CD4-positive, alpha-beta T cell (primary cell): ENCODE measurements around the gene CCDC85A. TPM values are rescaled to one million over a fixed set of nuclear protein-coding genes. Genes with fewer than 3 reads are reported as not detected.

Experiments
- ATAC-seq: fragments of 200-7000 bp; cut with Tn5 transposase; one replicate; pipeline ENCODE4 v1.10.0; 2022; ENCODE audit warnings: mild to moderate bottlenecking; ENCODE audit not compliant: poor library complexity
- CTCF ChIA-PET: fragments of 350-600 bp; sonication (Branson Sonifier 250); formaldehyde crosslinking; loops from one replicate; lab custom pipeline; 2021; ENCODE audit warnings: antibody characterized with exemption, inconsistent platforms; lab: Charles Lee
- POLR2A ChIA-PET: fragments of 350-600 bp; sonication (Branson Sonifier 250); formaldehyde crosslinking; loops from one replicate; lab custom pipeline; 2021; ENCODE audit warnings: antibody characterized with exemption, inconsistent platforms; lab: Charles Lee
- DNase-seq, 14 experiments: peaks; one replicate each; pipeline ENCODE4 v3.0.0-alpha.2; 2013 to 2020; ENCODE audit warnings: mixed read lengths in 2 of 14
- H3K27ac ChIP-seq, 2 donors: one replicate each; pipeline versions ENCODE4 v1.5.1 to v1.7.0; 2013; ENCODE audit warnings: low read length in 2 of 2, low read depth in 1 of 2, mild to moderate bottlenecking in 1 of 2
- H3K27me3 ChIP-seq, 2 experiments: 1 replicate in 1 of 2; 2 replicates in 1 of 2; pipeline versions ENCODE4 v1.6.1 to v1.7.0; 2013; ENCODE audit warnings: low read length in 2 of 2, control low read depth in 1 of 2, mild to moderate bottlenecking in 1 of 2, moderate library complexity in 1 of 2; ENCODE audit not compliant: insufficient read depth in 2 of 2, control insufficient read depth in 1 of 2
- H3K36me3 ChIP-seq: one replicate; pipeline ENCODE4 v1.6.1; 2013; ENCODE audit warnings: low read length, control low read depth; ENCODE audit not compliant: insufficient read depth
- H3K4me1 ChIP-seq: one replicate; pipeline ENCODE4 v1.6.1; 2013; ENCODE audit warnings: low read length, control low read depth; ENCODE audit not compliant: insufficient read depth
- H3K4me3 ChIP-seq: one replicate; pipeline ENCODE4 v1.5.1; 2013; ENCODE audit warnings: mild to moderate bottlenecking, low read length, moderate library complexity
- H3K9me3 ChIP-seq, 2 experiments: 1 replicate in 1 of 2; 2 replicates in 1 of 2; pipeline versions ENCODE4 v1.6.1 to v1.7.0; 2013; ENCODE audit warnings: low read length in 2 of 2, mild to moderate bottlenecking in 2 of 2, control low read depth in 1 of 2, moderate library complexity in 1 of 2; ENCODE audit not compliant: control insufficient read depth in 1 of 2, insufficient read depth in 1 of 2
- H3K27ac Mint-ChIP-seq: one replicate; pipeline ENCODE4 v1.8.0; 2020; ENCODE audit warnings: mixed read lengths
- H3K27me3 Mint-ChIP-seq: one replicate; pipeline ENCODE4 v1.8.0; 2021; ENCODE audit warnings: mixed read lengths
- H3K36me3 Mint-ChIP-seq: one replicate; pipeline ENCODE4 v1.8.0; 2021; ENCODE audit warnings: low read depth, mixed read lengths
- H3K4me1 Mint-ChIP-seq: one replicate; pipeline ENCODE4 v1.8.0; 2021; ENCODE audit warnings: low read depth, mixed read lengths
- H3K4me3 Mint-ChIP-seq: one replicate; pipeline ENCODE4 v1.8.0; 2020; ENCODE audit warnings: mild to moderate bottlenecking, mixed read lengths
- H3K9me3 Mint-ChIP-seq: one replicate; pipeline ENCODE4 v1.8.0; 2020; ENCODE audit warnings: mixed read lengths
- intact Hi-C, 2 experiments: fragments of 100-400 bp; cut with DNase I in 1 of 2; cut with micrococcal nuclease in 1 of 2; formaldehyde crosslinking; loops; one replicate each; pipeline versions ENCODE4 v1.15.1 to v1.9.0; 2023 to 2025; cut with DNase I, micrococcal nuclease
- total RNA-seq, 174 experiments: library from RNA in 2 of 174; stranded (reverse) in 2 of 174; gene quantifications; one replicate each; pipeline ENCODE4 v1.2.3 and lab custom pipeline; 2021 to 2026
- TF ChIP-seq, protein P1 (sequence below): fragments of 200-600 bp; IDR thresholded peaks from one replicate; pipeline ENCODE4 v1.8.0; 2022; ENCODE audit warnings: antibody characterized with exemption, mild to moderate bottlenecking

CCDC85A gene
- total RNA-seq, 2 experiments from 2014 or later, result not detected

DNA sequence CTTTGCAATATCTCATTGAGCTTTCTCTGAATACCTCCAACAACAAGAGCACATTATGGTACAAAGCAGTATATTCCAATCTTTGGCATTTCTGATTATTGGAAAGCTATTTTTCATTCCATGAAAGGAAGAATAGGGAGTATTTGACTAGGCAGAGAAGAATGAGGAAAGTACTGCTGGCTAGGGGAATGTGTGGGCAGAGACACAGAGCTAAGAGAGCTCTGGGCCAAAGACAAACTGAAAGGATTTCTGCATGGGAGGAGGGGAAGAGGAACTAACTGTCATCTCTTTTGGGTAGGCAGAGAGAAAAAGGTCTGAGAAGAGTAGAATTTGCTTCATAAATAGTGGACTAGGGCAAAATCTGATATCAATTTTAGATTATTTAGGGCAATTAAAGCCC is 150.8 kb downstream of the CCDC85A start:
- no peak for ATAC-seq
- Histone ChIP-seq H3K27me3 (no peaks in the 10 kb centered on the region), H3K4me1 (no peaks in the 10 kb centered on the region), H3K4me3 (no peak overlapping the region), H3K27ac (no peak overlapping the region), H3K36me3 (no peaks in the 10 kb centered on the region), H3K9me3 (no peaks in the 10 kb centered on the region)
- H3K27me3 Mint-ChIP-seq, result no peaks in the 10 kb centered on the region
- intact Hi-C loops, result no loop called here
- H3K4me3 Mint-ChIP-seq, result no peak overlapping the region
- TF ChIP-seq, protein P1, sequence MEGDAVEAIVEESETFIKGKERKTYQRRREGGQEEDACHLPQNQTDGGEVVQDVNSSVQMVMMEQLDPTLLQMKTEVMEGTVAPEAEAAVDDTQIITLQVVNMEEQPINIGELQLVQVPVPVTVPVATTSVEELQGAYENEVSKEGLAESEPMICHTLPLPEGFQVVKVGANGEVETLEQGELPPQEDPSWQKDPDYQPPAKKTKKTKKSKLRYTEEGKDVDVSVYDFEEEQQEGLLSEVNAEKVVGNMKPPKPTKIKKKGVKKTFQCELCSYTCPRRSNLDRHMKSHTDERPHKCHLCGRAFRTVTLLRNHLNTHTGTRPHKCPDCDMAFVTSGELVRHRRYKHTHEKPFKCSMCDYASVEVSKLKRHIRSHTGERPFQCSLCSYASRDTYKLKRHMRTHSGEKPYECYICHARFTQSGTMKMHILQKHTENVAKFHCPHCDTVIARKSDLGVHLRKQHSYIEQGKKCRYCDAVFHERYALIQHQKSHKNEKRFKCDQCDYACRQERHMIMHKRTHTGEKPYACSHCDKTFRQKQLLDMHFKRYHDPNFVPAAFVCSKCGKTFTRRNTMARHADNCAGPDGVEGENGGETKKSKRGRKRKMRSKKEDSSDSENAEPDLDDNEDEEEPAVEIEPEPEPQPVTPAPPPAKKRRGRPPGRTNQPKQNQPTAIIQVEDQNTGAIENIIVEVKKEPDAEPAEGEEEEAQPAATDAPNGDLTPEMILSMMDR, result no peak
- H3K36me3 Mint-ChIP-seq, result no peaks in the 10 kb centered on the region
- no peak overlapping the region for H3K27ac Mint-ChIP-seq
- CTCF ChIA-PET, result no interaction called here
- POLR2A ChIA-PET, result no interaction called here
- H3K4me1 Mint-ChIP-seq, result no peaks in the 10 kb centered on the region
- no peak for DNase-seq
- no peaks in the 10 kb centered on the region for H3K9me3 Mint-ChIP-seq

DNA sequence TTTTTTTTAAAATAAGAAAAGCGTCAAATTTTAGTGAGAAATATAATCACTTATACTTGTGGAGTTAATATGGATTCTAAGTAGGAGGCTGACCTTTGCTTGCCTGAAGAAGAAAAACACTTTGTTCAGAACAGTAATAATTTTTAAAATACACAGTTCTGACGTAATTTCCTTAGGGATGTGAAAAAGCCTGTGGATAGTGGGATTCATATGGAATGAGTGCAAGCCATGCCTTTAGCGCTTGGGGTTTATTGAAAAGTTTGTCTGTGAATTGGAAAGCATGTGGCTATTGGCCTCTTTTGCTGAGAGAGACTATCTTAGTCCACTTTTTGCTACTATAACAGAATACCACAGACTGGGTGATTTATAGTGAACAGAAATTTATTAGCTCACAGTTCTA is 151.3 kb downstream of the CCDC85A start:
- Mint-ChIP-seq H3K4me3 (no peak overlapping the region), H3K36me3 (no peaks in the 10 kb centered on the region), H3K4me1 (no peaks in the 10 kb centered on the region), H3K9me3 (no peaks in the 10 kb centered on the region), H3K27ac (no peak overlapping the region), H3K27me3 (no peaks in the 10 kb centered on the region)
- CTCF ChIA-PET, result no interaction called here
- POLR2A ChIA-PET, result no interaction called here
- ATAC-seq (no peak), DNase-seq (no peak)
- H3K27ac ChIP-seq, result no peak overlapping the region
- intact Hi-C loops, result no loop called here
- H3K36me3 ChIP-seq, result no peaks in the 10 kb centered on the region
- H3K9me3 ChIP-seq, result no peaks in the 10 kb centered on the region
- no peaks in the 10 kb centered on the region for H3K27me3 ChIP-seq
- H3K4me1 ChIP-seq, result no peaks in the 10 kb centered on the region
- no peak overlapping the region for H3K4me3 ChIP-seq
- TF ChIP-seq, protein P1, result no peak

DNA sequence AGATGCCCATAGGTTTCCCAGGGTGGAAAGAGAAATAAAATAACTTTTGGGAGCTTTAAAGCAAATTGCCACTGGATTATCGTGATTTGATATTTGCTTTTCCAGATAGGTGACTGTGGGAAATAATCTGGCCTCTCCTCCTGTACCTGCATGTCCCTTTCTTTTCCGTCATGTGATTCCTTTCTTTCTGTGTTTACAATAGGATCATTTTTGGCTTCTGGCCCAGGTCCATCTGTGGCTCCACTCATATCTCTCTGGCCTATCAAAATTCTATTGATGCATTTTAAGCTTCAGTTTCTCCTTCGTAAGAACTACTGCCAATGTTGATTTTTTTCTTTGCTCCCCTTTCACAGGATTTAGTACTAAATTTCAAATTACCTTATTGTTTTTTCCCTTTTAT is 153.6 kb downstream of the CCDC85A start:
- no peaks in the 10 kb centered on the region for H3K4me1 ChIP-seq
- no peaks in the 10 kb centered on the region for H3K9me3 ChIP-seq
- Mint-ChIP-seq H3K9me3 (no peaks in the 10 kb centered on the region), H3K36me3 (no peaks in the 10 kb centered on the region), H3K4me1 (no peaks in the 10 kb centered on the region), H3K27ac (no peak overlapping the region), H3K4me3 (no peak overlapping the region), H3K27me3 (no peaks in the 10 kb centered on the region)
- no peaks in the 10 kb centered on the region for H3K27me3 ChIP-seq
- no peak overlapping the region for H3K4me3 ChIP-seq
- TF ChIP-seq, protein P1, result no peak
- DNase-seq (no peak), ATAC-seq (no peak)
- intact Hi-C loops, result no loop called here
- no peaks in the 10 kb centered on the region for H3K36me3 ChIP-seq
- ChIA-PET CTCF (no interaction called here), POLR2A (no interaction called here)
- no peak overlapping the region for H3K27ac ChIP-seq
